GM12875 (cell line): ENCODE measurements around the gene SPIN1.

Experiments used
- H3K4me3 ChIP-seq: one replicate; pipeline ENCODE4 v1.5.1; 2011; ENCODE audit warnings: low read depth, low read length, control low read depth
- TF ChIP-seq, protein P1 (sequence below): IDR thresholded peaks from 2 replicates; pipeline ENCODE4 v1.5.1; 2011; ENCODE audit warnings: low read depth, mild to moderate bottlenecking, control low read depth, inconsistent platforms, low read length, moderate library complexity, borderline replicate concordance; ENCODE audit not compliant: insufficient read depth

Gene SPIN1

DNA sequence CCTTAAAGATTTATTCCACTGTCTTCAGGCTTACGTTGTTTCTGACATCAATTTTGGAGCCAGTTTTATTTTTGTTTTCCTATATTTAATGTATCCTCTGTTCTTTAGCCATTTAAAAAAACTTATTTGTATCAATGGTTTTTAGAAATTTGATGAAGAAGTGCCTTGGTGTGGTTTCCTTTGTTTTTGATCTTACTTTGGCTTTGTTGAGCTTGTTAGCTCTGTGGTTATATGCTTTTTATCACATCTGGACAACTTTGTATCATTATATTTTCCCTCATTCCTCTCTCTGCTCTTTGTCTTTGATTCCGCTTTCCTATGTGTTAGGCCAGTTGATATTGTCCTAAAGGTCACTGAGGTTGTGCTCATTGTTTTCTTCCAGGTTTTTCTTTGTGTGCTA is 58.5 kb downstream of the SPIN1 start:
- TF ChIP-seq, protein P1, sequence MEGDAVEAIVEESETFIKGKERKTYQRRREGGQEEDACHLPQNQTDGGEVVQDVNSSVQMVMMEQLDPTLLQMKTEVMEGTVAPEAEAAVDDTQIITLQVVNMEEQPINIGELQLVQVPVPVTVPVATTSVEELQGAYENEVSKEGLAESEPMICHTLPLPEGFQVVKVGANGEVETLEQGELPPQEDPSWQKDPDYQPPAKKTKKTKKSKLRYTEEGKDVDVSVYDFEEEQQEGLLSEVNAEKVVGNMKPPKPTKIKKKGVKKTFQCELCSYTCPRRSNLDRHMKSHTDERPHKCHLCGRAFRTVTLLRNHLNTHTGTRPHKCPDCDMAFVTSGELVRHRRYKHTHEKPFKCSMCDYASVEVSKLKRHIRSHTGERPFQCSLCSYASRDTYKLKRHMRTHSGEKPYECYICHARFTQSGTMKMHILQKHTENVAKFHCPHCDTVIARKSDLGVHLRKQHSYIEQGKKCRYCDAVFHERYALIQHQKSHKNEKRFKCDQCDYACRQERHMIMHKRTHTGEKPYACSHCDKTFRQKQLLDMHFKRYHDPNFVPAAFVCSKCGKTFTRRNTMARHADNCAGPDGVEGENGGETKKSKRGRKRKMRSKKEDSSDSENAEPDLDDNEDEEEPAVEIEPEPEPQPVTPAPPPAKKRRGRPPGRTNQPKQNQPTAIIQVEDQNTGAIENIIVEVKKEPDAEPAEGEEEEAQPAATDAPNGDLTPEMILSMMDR: no peak
- no peak overlapping the region for H3K4me3 ChIP-seq

DNA sequence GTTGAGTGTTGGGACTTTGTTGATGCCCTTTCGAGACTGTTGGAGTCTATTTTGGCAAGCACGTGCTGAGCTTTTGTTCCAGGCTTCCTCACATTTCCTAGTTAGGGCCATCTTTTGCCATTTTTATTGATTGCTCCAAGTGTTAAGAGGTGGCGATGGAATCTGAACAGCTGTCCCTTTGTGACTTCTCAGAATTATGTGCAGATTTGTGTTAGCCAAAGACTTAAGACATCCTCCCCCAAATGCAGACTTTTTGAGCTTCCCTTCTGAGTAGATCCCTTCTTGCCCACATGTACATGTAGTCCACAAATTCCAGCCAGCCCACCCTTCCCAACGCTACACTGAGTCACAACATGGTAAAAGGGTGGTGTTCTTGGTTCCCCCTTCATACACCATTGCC is 59.2 kb downstream of the SPIN1 start:
- TF ChIP-seq, protein P1: no peak
- H3K4me3 ChIP-seq: no peak overlapping the region

DNA sequence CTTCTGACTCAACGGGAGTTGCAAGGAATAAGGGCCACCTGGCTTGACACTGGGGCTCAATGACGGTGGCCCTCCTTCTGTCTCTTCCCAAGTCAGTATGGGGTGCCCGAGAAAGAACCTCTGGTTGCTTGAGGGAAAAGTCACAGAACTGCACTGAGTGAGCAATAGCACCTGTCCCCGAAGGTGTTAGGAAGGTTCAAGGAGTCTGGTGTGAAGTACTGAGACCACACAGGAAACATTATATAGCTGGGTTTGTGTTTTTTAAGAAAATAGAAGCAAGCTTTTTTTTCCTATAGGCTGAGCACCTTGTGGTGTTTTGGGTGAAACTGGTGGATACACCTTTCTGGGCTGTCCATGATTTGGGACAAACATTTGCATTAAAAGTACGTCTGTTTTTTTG is 62.9 kb downstream of the SPIN1 start:
- H3K4me3 ChIP-seq: no peak overlapping the region
- TF ChIP-seq, protein P1: no peak

DNA sequence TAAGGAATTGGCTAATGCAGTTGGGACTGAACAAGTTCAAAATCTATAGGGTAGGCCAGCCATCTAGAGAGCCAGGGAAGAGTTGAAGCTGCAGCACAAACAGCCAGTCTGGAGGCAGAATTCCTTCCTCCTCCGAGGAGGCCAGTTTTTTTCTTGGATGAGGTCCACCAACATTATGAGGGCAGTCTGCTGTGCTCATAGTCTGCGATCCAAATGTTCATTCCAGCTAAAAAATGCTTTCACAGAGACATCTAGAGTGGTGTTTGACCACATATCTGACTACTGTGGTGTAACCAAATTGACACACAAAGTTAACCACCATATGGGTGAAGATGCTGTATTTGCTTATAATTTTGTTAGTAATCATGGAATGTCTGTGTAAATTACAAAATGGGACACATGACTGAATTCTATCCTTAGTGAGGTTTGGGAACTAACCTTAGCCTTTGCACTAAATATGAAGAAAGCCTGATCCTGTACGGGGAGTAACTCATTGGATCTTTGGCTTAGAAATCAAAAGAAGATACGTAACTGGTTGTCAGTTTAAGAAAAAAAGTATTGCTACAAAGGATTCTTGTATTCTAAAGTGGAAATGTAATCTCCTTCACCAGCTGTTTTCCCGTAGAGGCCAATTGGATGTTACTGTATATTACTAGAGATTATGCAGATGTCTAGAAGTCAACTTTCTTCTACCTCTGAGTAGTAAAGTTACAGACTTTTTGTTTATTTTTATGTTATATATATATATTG is 70.6 kb downstream of the SPIN1 start:
- TF ChIP-seq, protein P1: no peak
- no peak overlapping the region for H3K4me3 ChIP-seq

DNA sequence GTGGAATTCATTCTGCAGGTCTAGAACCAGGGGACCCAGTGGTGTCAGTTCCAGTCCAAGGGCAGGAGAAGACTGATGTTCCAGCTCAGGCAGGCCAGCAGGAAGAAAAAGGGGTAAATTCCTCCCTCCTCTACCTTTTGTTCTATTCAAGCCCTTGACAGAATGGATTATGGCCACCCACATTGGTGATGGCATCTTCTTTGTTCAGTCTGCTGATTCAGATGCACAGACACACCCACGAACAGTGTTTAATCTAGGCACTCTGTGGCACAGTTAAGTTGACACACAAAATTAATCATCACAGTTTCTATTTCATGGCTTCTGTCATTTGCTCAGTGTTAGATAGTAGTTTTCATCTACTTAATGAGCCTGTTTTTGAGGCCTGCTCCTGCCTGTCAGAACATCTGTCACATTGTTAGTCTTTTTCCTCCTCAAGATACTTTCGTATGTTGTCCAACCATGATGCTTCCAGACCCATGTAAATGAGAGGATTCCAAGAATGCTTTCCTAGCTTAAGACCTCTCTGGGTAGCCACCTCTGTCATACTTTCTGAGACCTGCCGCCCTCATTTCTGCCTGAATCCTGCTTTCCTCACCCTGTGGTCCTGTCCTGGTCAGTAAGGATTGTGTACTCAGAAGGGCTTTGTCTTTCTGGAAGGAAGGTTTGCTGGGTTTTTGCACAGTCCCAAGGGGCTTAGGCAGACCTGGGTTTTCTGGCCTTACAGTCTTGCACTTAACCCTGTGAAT is 72.5 kb downstream of the SPIN1 start:
- TF ChIP-seq, protein P1: no peak
- no peak overlapping the region for H3K4me3 ChIP-seq

DNA sequence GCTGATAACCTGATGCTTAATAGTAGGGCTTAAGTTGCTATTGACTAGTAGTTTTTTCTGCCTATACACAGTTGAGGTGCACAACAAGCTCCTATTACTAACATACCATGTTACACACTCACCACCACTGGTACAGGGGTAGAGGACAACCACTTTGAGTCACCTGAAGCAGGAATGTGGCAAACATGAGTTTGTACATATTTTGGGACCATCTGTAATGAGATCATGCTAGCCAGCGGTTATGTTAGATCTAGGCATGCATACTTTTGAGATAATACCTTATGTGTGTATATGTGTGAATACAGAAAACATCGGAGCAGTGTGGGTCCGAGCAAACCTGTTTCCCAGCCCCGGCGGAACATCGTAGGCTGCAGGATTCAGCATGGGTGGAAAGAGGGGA is 73.9 kb downstream of the SPIN1 start:
- TF ChIP-seq, protein P1: no peak
- H3K4me3 ChIP-seq: no peak overlapping the region

DNA sequence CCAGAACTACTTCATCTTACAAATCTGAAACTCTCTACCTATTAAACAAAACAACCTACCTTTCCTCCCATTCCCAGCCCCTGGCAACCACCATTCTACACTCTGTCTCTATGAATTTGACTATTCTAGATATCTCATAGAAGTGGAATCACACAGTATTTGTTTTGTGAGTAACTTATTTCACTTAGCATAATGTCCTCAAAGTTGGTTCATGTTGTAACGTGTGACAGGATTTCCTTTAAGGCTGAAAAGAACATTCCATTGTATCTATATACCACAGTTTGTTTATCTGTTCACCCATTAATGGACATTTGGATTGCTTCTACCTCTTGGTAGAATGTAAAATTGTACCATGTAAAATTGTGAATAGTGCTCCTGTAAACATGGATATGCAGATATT is 76.6 kb downstream of the SPIN1 start:
- H3K4me3 ChIP-seq: no peak overlapping the region
- TF ChIP-seq, protein P1: no peak
